GDM1 (cell line): ENCODE data around the gene ADAMTSL4.
A peak's percentile ranks its signal among the peaks of the same experiment; 100 is the strongest.
"Not testable (repeated sequence)": the region's sequence is repeated elsewhere in the genome, so short reads cannot be mapped to it uniquely, and the experiment has no call there.

Source experiments
- DNase-seq: peaks from one replicate; lab custom pipeline; 2025; lab: John Stamatoyannopoulos, UW

Gene ADAMTSL4

GRCh38 chr1:150555198-150555970 lies 6.2 kb downstream of the ADAMTSL4 start:
- DNase-seq: no peak

DNA sequence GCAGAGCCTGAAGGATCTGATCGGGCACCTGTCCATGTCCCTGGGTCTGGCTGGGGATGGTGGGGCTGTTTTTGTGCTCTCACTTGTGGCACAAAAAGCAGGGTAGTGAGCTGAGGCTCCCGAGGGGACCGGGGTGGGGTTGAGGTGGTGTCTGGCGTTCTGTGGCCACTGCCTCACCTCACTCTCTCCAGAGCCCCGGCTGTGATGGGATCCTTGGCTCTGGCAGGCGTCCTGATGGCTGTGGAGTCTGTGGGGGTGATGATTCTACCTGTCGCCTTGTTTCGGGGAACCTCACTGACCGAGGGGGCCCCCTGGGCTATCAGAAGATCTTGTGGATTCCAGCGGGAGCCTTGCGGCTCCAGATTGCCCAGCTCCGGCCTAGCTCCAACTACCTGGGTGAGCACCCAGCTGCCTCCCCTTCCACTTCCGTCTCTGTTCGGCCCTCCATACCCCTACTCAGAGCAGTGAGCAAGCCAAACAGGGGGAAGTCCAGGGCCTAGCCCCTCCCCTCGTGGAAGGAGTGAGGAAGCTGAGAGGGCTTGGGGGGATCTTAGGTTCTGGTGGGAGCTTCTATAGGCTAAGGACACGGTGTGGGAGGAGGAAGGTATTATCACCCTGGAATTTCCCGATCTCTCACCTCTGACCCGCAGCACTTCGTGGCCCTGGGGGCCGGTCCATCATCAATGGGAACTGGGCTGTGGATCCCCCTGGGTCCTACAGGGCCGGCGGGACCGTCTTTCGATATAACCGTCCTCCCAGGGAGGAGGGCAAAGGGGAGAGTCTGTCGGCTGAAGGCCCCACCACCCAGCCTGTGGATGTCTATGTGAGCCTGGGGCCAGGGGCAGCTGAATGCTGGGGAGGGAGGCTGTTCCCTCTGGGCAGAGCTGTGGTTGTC lies 7.0 kb downstream of the ADAMTSL4 start:
- DNase-seq: no peak

GRCh38 chr1:150557065-150557600 lies 7.9 kb downstream of the ADAMTSL4 start:
- DNase-seq: no peak

GRCh38 chr1:150557813-150558212 lies 8.6 kb downstream of the ADAMTSL4 start:
- DNase-seq: no peak

- DNase-seq: no peak
Observed at GRCh38 chr1:150558303-150558704, 9.1 kb downstream of the ADAMTSL4 start.

GRCh38 chr1:150558761-150559655 lies 9.8 kb downstream of the ADAMTSL4 start:
- no peak for DNase-seq

DNA sequence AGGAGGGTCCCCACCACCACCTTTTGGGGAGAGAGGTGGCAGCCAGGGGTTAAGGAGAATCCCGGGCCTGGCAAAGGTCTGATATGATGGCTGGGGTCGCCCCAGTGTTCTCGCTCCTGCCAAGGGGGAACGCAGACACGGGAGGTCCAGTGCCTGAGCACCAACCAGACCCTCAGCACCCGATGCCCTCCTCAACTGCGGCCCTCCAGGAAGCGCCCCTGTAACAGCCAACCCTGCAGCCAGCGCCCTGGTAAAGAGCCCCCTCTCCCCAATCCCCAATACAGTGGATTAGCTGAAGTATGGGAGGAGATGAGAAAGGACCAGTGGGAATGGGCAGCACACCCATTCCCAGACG lies 10.4 kb downstream of the ADAMTSL4 start:
- no peak for DNase-seq

- DNase-seq: peak; percentile 44
Observed at GRCh38 chr1:150560011-150560438, 10.8 kb downstream of the ADAMTSL4 start.

DNA sequence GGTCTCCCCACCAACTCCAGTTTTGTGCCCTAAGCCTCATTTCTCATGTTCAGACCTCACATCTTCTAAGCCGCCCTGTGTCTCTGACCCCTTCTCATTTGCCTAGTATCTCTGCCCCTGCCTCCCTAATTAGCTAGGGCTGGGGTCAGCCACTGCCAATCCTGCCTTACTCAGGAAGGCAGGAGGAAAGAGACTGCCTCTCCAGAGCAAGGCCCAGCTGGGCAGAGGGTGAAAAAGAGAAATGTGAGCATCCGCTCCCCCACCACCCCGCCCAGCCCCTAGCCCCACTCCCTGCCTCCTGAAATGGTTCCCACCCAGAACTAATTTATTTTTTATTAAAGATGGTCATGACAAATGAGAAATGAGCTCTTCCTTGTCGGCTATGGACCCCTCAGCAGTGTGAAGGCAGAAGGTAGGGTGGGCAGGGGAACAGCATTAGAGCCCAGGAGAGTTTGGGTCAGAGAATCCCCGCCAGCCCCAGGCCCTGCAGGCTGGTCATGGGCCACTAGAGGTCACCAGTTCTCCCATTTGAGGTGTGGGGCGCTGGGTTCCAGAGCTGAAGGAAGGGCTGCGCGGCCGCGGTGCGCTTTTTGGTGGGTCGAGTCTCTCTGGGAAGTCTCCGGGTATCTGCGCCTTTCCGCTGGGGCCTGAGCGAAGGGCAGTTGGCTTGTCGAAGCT lies 11.5 kb downstream of the ADAMTSL4 start:
- peak; percentile 84 for DNase-seq

- peak; percentile 84 for DNase-seq
Observed at GRCh38 chr1:150561254-150561973, 12.2 kb downstream of the ADAMTSL4 start.

DNA sequence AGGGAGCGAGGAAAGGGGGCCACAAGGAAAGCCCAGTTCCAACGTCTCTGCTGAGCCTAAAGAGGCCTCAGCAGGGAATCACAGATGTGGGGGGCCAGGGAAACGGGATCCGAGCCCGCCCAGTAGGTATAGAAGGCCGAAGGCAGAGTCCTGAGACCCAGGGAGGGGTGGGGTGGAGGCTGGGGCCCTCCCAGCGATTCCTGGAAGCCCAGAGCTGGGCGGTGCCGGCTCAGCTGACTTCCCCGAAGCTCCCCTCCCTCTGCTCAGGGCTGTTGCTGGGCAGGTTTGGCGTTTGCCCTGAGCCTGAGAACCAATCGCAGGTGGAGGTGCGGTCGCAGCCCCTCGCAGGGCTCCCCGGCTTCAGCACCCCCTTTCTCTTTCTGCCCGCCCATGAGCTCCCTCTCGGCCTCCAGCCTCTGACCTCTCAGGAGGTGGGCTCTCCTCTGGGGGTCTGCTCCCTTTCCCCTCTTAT lies 12.8 kb downstream of the ADAMTSL4 start:
- DNase-seq: peak; percentile 70

- no peak for DNase-seq
Observed at GRCh38 chr1:150562446-150563339, 13.5 kb downstream of the ADAMTSL4 start.

DNA sequence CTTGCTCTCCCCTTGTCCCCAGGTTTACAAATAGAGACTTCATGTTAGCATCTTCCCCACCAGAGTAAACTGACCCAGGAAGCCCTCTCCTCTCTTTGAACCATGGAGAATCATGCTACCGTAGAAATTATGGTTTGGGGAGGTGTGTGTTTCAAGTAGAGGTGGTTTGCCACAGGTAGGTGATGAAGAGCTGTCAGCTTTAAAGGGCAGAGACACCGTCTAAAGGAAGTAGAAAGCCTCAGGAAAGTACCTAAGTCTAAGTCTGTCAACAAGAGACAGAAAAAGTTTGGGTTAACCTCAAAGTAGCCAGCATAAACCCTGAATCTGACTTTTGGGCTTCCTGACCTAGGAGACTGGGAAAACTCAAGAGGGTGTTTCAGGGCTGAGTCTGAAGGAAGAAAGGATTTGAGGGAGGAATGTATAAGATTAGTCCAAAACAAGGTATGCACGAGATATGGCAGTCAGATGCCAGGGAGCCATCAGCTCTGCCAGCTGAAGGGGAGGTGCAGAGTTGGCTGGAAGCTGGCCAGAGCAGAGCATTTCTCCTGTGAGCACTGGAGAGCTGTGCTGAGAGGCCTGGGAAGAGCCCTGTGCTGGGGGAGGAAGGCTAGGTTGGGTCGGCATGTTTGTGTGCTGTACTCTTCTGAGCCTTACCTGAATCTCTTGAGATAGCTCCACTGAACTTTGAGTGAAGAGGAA lies 14.3 kb downstream of the ADAMTSL4 start:
- no peak for DNase-seq

DNA sequence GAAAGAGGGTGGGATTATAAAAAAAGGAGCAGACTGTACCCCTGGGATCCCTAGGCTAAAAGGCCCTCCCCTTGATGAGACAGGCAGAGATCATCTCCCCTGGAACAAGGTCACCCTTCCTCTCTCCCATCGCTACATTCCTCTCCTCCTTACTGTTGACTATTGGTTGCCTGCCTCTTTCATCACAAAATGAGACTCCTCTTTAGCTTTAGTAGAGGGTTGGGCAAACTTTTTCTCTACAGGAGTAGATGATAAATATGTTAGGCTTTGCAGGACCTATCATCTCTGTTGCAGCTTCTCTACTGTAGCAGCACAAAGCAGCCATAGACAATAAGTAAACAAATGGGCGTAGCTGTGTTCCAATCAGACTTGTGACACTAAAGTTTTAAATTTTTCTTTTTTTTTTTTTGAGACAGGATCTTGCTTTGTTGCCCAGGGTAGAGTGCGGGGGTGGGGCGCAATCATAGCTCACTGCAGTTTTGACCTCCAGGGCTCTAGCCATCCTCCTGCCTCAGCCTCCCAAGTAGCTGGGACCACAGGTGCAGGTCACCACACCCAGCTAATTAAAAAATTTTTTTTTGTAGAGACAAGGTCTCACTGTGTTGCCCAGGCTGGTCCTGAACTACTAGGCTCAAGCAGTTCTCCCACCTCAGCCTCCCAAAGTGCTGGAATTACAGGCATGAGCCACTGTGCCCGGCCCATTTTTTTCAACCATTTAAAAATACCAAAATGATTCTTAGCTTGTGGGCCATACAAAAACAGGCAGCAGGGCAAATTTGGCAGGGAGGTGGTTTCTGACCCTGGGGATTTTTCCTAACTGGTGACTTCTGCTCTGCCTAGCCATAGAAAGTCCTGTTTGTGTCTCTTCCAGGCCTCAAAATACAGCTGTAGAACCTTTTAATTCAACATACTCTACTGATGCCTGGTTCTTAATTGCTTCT lies 15.1 kb downstream of the ADAMTSL4 start:
- DNase-seq: no peak

DNA sequence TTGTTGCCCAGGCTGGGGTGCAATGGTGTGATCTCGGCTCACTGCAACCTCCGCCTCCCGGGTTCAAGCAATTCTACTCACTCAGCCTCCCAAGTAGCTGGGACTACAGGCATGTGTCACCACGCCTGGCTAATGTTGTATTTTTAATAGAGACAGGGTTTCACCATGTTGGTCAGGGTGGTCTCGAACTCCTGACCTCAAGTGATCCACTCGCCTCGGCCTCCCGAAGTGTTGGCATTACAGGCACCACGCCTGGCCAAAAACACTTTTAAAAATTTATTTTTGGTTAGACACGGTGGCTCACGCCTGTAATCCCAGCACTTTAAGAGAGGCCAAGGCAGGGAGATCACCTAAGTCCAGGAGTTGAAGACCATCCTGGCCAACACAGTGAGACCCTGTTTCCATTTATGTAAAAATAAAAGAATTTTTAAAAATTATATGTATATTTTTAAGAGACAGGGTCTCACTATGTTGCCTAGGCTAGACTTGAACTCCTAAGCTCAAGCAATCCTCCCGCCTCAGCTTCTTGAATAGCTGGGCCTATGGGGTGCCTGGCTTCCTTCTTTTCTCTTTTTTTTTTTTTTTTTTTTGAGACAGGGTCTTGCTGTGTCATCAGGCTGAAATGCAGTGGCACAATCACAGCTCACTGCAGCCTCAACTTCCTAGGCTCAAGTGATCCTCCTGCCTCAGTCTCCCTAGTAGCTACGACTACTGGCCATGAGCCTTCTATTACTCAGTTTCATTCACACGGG lies 16.2 kb downstream of the ADAMTSL4 start:
- DNase-seq: not testable (repeated sequence)

DNA sequence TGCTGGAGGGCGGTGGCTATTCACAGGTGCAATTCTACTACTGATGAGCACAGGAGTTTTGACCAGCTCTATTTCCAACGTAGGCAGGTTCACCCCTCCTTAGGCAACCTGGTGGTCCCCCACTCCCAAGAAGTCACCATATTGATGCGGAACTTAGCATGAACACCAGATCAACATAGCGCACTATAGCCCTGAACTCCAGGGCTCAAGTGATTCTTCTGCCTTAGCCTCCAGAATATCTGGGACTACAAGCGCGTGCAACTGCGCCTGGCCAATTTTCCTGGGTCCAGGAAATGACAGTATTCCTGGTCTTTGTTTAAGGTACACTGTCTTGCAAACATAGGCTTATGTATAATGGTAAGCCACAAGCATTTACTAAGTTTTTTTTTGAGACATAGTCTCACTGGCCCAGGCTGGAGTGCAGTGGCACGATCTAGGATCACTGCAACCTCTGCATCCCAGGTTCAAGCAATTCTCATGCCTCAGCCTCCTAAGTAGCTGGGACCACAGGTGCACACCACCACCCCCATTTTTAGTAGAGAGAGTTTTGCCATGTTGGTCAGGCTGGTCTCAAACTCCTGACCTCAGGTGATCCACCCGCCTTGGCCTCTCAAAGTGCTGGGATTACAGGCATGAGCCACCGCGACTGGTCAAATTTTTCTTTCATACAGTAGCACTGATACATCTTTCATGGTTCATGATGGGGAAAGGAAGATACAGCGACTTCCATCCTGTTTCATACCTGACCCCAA lies 17.6 kb downstream of the ADAMTSL4 start:
- no peak for DNase-seq
